HL-60 (cell line): ENCODE results near the gene SLBP.

Experiments used
- DNase-seq, 2 experiments: peaks; one replicate each; pipeline ENCODE4 v3.0.0-alpha.2; 2010 to 2020; ENCODE audit warnings: low read depth in 1 of 2, low spot score in 1 of 2
- H3K27ac ChIP-seq: fragments of 250-450 bp; sonication (Bioruptor Pico); replicated peaks from 2 replicates; pipeline ENCODE4 v1.5.1; 2020; ENCODE audit warnings: mild to moderate bottlenecking, moderate library complexity
- H3K27me3 ChIP-seq: fragments of 250-450 bp; sonication (Bioruptor Pico); 2 replicates; pipeline ENCODE4 v1.5.1; 2021; ENCODE audit warnings: mild to moderate bottlenecking, moderate library complexity; ENCODE audit not compliant: insufficient read depth, poor library complexity, severe bottlenecking
- H3K4me3 ChIP-seq: replicated peaks from 2 replicates; pipeline ENCODE4 v1.5.1; 2011; ENCODE audit warnings: mild to moderate bottlenecking, control low read depth, low read length; ENCODE audit not compliant: insufficient read depth
- GABPA ChIP-seq: IDR thresholded peaks from 2 replicates; pipeline ENCODE4 v1.6.1; 2012; ENCODE audit warnings: low read depth
- POLR2AphosphoS5 ChIP-seq: IDR thresholded peaks from 2 replicates; pipeline ENCODE4 v1.6.1; 2012; ENCODE audit warnings: low read depth
- SPI1 ChIP-seq: IDR thresholded peaks from 2 replicates; pipeline ENCODE4 v1.6.1; 2012; ENCODE audit warnings: low read depth, mild to moderate bottlenecking, borderline replicate concordance
- TF ChIP-seq, protein P1 (sequence below): IDR thresholded peaks from one replicate; pipeline ENCODE4 v1.5.1; 2011; ENCODE audit warnings: low read length, control low read depth, inconsistent platforms; ENCODE audit not compliant: insufficient read depth
- TF ChIP-seq, protein P2 (sequence below): IDR thresholded peaks from 2 replicates; pipeline ENCODE4 v1.6.1; 2012; ENCODE audit warnings: low read depth; ENCODE audit not compliant: insufficient replicate concordance

The SLBP gene

DNA sequence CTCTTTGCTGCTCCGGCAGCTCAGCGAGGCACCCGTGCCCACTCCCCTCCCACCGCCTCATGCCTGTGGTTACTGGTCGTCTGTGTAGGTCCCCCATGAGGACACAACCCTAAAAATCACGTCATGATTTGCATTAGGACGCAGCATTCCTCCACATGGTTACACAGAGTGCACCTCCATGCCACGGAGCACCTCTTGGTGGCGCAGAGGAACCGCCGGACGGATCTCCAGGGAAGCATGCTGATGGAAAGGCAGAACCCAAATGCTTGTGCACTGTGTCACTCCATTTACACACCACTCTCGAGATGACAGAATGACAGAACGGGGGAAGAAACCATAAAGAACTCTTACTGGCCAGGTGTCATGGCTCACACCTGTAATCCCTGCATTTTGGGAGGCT is 50.4 kb downstream of the SLBP start:
- Histone ChIP-seq H3K27me3 (no peaks in the 10 kb centered on the region), H3K4me3 (no peak overlapping the region), H3K27ac (no peak overlapping the region)
- TF ChIP-seq SPI1 (no peak), GABPA (no peak), POLR2AphosphoS5 (no peak)
- TF ChIP-seq, protein P1, sequence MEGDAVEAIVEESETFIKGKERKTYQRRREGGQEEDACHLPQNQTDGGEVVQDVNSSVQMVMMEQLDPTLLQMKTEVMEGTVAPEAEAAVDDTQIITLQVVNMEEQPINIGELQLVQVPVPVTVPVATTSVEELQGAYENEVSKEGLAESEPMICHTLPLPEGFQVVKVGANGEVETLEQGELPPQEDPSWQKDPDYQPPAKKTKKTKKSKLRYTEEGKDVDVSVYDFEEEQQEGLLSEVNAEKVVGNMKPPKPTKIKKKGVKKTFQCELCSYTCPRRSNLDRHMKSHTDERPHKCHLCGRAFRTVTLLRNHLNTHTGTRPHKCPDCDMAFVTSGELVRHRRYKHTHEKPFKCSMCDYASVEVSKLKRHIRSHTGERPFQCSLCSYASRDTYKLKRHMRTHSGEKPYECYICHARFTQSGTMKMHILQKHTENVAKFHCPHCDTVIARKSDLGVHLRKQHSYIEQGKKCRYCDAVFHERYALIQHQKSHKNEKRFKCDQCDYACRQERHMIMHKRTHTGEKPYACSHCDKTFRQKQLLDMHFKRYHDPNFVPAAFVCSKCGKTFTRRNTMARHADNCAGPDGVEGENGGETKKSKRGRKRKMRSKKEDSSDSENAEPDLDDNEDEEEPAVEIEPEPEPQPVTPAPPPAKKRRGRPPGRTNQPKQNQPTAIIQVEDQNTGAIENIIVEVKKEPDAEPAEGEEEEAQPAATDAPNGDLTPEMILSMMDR = no peak
- TF ChIP-seq, protein P2, sequence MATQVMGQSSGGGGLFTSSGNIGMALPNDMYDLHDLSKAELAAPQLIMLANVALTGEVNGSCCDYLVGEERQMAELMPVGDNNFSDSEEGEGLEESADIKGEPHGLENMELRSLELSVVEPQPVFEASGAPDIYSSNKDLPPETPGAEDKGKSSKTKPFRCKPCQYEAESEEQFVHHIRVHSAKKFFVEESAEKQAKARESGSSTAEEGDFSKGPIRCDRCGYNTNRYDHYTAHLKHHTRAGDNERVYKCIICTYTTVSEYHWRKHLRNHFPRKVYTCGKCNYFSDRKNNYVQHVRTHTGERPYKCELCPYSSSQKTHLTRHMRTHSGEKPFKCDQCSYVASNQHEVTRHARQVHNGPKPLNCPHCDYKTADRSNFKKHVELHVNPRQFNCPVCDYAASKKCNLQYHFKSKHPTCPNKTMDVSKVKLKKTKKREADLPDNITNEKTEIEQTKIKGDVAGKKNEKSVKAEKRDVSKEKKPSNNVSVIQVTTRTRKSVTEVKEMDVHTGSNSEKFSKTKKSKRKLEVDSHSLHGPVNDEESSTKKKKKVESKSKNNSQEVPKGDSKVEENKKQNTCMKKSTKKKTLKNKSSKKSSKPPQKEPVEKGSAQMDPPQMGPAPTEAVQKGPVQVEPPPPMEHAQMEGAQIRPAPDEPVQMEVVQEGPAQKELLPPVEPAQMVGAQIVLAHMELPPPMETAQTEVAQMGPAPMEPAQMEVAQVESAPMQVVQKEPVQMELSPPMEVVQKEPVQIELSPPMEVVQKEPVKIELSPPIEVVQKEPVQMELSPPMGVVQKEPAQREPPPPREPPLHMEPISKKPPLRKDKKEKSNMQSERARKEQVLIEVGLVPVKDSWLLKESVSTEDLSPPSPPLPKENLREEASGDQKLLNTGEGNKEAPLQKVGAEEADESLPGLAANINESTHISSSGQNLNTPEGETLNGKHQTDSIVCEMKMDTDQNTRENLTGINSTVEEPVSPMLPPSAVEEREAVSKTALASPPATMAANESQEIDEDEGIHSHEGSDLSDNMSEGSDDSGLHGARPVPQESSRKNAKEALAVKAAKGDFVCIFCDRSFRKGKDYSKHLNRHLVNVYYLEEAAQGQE = no peak
- DNase-seq = no peak

DNA sequence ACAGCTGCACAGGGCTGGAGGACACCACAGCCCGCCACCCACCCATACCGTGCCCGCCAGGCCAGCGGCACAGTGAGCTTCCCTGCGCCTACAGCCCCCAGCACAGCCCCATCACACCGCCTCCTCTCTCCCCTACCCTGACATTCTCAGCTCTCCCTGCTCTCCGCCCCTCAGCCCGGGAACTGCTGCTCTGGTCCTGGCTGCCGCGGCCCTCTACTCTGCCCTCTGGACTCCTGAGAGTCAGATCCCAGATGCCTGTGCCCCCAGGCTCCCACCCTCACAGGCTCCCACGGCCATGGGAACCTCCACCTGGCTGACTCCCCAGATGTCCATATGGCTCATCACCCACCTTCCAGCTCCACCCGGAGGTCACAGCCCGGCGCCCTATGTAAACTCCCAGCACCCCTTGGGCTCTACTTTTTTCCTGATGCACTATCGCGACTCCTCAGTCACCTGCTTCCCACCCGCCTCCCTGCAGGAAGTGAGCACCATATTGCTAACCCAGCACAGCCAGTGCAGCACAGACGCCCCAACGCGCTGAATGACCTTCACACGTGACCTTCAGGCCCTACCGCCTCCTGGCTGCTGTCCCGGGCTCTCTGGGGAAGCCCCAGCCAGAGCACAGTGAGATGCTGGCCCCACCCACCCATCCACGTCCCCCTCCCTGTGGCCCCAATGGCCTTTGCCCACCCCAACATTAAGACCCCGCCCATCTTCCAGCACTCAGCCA is 51.0 kb downstream of the SLBP start:
- DNase-seq = no peak
- no peak for TF ChIP-seq SPI1
- TF ChIP-seq, protein P2 = no peak
- no peak for TF ChIP-seq POLR2AphosphoS5
- TF ChIP-seq, protein P1 = no peak
- no peak for TF ChIP-seq GABPA
- H3K27me3 ChIP-seq = no peaks in the 10 kb centered on the region
- H3K4me3 ChIP-seq = no peak overlapping the region
- H3K27ac ChIP-seq = no peak overlapping the region

DNA sequence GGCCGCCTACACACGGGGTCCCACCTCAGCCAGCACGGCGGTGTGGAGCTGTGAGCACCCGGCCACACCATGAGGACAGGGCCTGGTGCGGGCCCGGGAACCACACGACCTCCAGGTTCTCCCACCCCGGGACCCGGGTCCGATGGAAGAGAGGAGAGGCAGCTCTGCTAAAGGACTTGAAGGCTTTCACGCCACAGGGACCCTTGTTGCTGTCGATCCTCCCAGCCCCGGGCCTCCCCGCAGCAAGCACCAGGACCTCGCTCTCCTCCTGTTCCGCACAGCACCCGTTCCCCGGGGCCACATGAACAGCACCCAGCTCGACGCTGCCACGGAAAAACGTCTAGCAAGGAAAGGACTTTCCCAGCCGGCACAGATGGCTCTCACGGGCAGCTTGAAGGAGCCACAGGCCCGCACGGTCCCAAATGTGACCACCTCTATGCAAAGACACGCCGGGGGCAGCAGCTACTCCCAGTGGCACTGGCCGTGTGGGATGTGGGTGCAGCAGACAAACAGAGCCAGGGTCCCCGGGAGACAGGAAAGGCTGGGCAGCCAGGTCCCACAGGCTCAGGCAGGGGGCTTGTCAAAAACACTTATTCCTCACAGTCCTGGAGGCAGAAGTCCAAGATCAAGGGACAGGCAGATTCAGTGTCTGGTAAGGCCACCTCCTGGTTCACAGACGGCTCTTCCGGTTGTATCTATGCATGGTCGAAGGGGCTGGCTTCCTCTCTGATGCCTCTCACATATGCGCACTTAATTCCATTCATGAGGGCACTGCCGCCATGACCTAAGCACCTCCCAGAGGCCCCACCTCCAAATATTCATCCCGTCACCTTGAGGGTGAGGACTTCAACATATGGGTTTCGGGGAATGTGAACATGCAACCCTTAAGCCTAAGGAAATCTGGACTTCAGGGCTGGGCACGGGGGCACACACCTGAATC is 52.7 kb downstream of the SLBP start:
- Histone ChIP-seq H3K27ac (no peak overlapping the region), H3K4me3 (no peak overlapping the region), H3K27me3 (no peaks in the 10 kb centered on the region)
- no peak for DNase-seq
- TF ChIP-seq, protein P2 = no peak
- no peak for TF ChIP-seq POLR2AphosphoS5
- TF ChIP-seq SPI1 = no peak
- no peak for TF ChIP-seq GABPA
- TF ChIP-seq, protein P1 = no peak
